Natural killer cell treated with Interleukin-12 subunit alpha and Interleukin-12 subunit beta and Interleukin-15 and Interleukin-18, amount 100 ng/mL, for 72 hours (primary cell): Measurements from ENCODE around the gene APBB1IP. TPM values are rescaled to one million over a fixed set of nuclear protein-coding genes. Genes with fewer than 3 reads are reported as not detected.

Experiments
- ATAC-seq, 2 donors: fragments of 150-1000 bp; cut with Tn5 transposase in 1 of 2; sonication (Bioruptor Pico), chemical (Tn5 transposase) in 1 of 2; 2 replicates each; pipeline ENCODE4 v1.10.0; 2021
- DNase-seq: peaks from one replicate; pipeline ENCODE4 v3.0.0; 2022; ENCODE audit warnings: low spot score
- H3K27ac Mint-ChIP-seq, 2 donors: 1 replicate in 1 of 2; 2 replicates in 1 of 2; pipeline ENCODE4 v1.8.0; 2022; ENCODE audit warnings: mixed read lengths in 2 of 2, mild to moderate bottlenecking in 1 of 2, moderate library complexity in 1 of 2
- H3K27me3 Mint-ChIP-seq, 2 donors: 1 replicate in 1 of 2; 2 replicates in 1 of 2; pipeline ENCODE4 v1.8.0; 2022; ENCODE audit warnings: mixed read lengths in 2 of 2
- H3K36me3 Mint-ChIP-seq: one replicate; pipeline ENCODE4 v1.8.0; 2022; ENCODE audit warnings: mixed read lengths
- H3K4me1 Mint-ChIP-seq, 2 donors: 1 replicate in 1 of 2; 2 replicates in 1 of 2; pipeline ENCODE4 v1.8.0; 2022; ENCODE audit warnings: low read depth in 2 of 2, mixed read lengths in 2 of 2, mild to moderate bottlenecking in 1 of 2
- H3K4me3 Mint-ChIP-seq: one replicate; pipeline ENCODE4 v1.8.0; 2022; ENCODE audit warnings: mixed read lengths
- H3K9me3 Mint-ChIP-seq: 2 replicates; pipeline ENCODE4 v1.8.0; 2022; ENCODE audit warnings: mixed read lengths
- total RNA-seq, 2 donors: library from RNA; stranded (reverse); gene quantifications; one replicate each; pipeline ENCODE4 v1.2.3, GENCODE V29; 2022

APBB1IP gene
- total RNA-seq, 2 donors from 2014 or later, result 42.2 to 58.0 TPM

DNA sequence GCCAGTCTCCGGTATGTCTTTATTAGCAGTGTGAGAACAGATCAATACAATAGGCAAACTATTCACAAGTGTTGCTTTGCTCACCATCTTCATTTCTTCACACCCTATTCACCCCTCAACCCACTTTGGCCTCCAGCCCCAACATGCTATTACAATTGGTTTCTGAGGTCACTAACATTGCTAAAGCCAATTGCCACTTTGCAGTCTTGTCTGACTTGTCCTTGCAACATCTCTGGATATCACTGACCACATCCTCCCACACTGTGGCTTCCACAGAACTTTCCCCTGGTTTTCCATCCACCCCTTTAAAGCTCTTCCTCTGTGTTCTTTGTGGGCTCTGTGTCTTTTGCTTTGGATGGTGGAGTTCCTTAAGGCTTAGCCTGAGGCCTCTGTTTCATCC is 5.2 kb upstream of the APBB1IP start:
- H3K27me3 Mint-ChIP-seq, result no peaks in the 10 kb centered on the region
- peaks cover 34 to 42% of the 10 kb centered on the region in 2 donors for H3K4me1 Mint-ChIP-seq
- H3K9me3 Mint-ChIP-seq, result no peaks in the 10 kb centered on the region
- no peaks in the 10 kb centered on the region for H3K36me3 Mint-ChIP-seq
- no peak overlapping the region for H3K27ac Mint-ChIP-seq
- ATAC-seq (peak; percentile 77 to 86), DNase-seq (peak; percentile 89)
- H3K4me3 Mint-ChIP-seq, result no peak overlapping the region

DNA sequence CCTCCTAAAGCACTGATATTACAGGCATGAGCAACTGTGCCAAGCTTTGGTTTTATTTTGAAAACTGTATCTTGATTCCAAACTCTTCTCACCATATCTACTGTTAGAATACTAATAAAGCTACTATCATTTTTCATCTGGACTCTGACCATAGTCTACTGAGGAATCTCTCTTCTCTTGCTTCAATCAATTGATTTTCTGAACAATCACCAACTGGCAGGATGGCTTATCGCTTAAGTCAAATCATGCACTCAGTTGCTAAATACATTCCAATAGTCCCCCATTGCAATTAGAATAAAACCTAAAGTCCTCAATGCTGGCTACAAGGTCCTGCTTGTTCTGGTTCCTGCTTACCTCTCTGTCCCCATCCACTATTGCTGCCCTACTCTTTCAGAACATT is 2.3 kb upstream of the APBB1IP start:
- no peaks in the 10 kb centered on the region for H3K27me3 Mint-ChIP-seq
- H3K9me3 Mint-ChIP-seq, result no peaks in the 10 kb centered on the region
- ATAC-seq, result no peak
- peak overlapping the region; percentile 6 to 19 for H3K27ac Mint-ChIP-seq
- peaks cover 29 to 33% of the 10 kb centered on the region in 2 donors for H3K4me1 Mint-ChIP-seq
- no peaks in the 10 kb centered on the region for H3K36me3 Mint-ChIP-seq
- no peak overlapping the region for H3K4me3 Mint-ChIP-seq
- DNase-seq, result no peak

DNA sequence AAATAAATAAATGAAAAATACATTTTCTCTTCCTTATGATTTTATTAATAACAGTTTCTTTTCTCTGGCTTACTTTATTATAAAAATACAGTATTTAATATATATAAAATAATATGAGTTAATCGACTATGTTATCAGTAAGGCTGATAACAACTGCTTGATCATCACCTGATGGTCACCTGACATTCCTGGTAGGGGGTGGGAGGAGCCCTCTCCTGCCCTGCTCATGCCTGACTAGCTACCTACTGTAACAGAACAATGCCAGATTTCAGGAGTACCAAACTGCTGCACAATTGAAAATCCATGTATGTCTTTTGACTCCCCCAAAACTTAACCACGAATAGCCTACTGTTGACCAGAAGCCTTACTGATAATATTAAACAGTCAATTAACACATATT is 1.3 kb upstream of the APBB1IP start:
- Mint-ChIP-seq H3K4me1 (peaks cover 35 to 42% of the 10 kb centered on the region in 2 donors), H3K9me3 (no peaks in the 10 kb centered on the region), H3K36me3 (peaks cover 3% of the 10 kb centered on the region), H3K4me3 (no peak overlapping the region), H3K27ac (peak overlapping the region in 1 of 2 donors; percentile 95), H3K27me3 (no peaks in the 10 kb centered on the region)
- ATAC-seq (no peak), DNase-seq (no peak)

DNA sequence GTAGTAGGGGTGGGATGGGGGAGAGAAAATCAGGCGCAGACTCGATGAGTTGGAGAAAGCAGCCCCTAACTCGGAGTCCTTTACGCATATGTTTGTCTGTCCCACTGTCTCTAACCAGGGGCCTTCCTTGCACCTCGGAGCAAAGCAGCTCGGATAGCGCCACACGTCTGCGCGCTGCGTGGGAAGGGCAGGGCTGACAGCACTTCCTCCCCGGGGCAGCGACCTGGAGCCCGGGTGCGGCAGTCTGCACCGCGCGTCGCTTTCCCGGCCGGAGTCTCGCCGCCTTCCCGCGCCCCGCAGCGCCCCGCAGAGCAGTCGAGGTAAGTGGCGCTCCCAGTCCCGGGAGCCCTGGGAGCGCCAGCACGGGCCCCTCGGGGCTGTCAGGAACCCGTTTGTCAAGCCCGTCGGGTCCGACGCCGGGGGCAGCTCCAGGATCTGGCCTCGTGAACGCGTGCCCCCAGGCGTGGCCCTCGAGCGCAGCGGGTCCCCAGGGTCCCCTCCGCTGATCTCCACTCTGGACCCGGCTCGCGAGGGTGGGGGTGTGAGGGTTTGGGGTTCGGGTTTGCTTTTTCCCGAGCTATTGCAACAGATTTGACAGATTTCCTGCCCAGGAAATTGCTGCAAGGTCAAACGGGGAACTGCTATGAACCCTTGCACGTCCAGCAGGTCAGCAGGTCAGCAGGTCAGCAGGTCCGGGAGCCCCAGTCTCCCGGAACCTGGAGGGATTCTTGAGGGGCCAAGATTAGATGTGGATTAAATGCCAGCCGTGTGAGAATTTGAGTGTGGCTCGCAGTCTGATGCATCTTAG is 597 bp downstream of the APBB1IP start:
- Mint-ChIP-seq H3K27me3 (no peaks in the 10 kb centered on the region), H3K4me3 (peak overlapping the region; percentile 96), H3K9me3 (no peaks in the 10 kb centered on the region), H3K4me1 (peaks cover 40 to 50% of the 10 kb centered on the region in 2 donors), H3K27ac (peak overlapping the region; percentile 95), H3K36me3 (peaks cover 7% of the 10 kb centered on the region)
- ATAC-seq (peak; percentile 85 to 90), DNase-seq (peak; percentile 81)

DNA sequence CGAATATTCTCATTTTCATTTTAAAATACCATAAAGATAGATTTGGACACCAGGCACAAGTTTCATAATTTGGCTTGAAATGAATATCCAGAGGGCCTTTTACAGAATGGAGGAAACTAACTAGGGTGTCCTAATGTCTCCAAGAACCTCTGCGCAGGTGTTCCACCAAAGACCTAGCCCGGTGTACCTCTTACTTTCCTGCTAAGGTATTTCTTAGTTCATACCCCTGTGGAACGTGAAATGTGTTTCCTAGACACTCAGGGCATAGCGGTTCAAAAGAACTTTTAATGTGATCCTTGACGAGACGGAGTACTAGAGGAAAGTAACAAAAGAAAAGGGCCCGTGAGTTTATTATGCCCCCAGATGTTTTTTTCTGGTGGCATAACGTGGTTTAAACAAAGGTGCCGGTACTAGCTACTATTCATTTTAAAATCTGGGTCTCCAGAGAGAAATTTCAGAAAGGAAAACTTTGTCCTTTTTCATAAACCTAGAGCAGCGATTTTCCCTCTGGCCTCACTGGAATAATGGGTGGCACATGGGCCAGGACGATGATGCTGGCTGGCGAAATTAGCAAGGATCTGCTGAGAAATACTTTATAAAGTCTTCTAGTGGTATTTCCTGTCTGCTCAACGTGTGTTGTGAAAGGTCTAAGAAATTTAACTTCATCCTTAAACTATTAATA is 1.4 kb downstream of the APBB1IP start:
- peak overlapping the region; percentile 96 for H3K4me3 Mint-ChIP-seq
- peak overlapping the region; percentile 95 for H3K27ac Mint-ChIP-seq
- H3K27me3 Mint-ChIP-seq, result no peaks in the 10 kb centered on the region
- peaks cover 4% of the 10 kb centered on the region for H3K9me3 Mint-ChIP-seq
- H3K36me3 Mint-ChIP-seq, result peaks cover 15% of the 10 kb centered on the region
- DNase-seq (no peak), ATAC-seq (no peak)
- H3K4me1 Mint-ChIP-seq, result peaks cover 48 to 58% of the 10 kb centered on the region in 2 donors

DNA sequence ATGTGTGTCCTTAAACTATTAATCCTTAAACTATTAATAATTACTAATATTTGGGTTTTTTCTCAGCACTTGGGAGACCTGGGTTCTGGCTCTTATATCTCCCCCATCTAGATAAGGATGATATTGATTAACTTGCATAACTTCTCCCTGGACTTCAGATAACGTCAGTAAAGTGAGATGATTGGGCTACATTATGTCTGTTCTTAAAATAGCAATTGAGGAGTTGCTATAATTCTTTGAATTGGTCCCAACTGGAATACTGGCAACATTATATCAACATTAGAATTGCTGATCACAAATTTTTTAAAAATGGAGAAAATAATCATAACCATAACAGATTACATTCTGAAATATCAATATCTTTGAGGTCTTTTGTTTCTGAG is 1.9 kb downstream of the APBB1IP start:
- Mint-ChIP-seq H3K9me3 (peaks cover 4% of the 10 kb centered on the region), H3K27me3 (no peaks in the 10 kb centered on the region), H3K4me1 (peaks cover 52 to 63% of the 10 kb centered on the region in 2 donors), H3K27ac (peak overlapping the region; percentile 95), H3K36me3 (peaks cover 16% of the 10 kb centered on the region), H3K4me3 (peak overlapping the region; percentile 96)
- DNase-seq (no peak), ATAC-seq (no peak)

DNA sequence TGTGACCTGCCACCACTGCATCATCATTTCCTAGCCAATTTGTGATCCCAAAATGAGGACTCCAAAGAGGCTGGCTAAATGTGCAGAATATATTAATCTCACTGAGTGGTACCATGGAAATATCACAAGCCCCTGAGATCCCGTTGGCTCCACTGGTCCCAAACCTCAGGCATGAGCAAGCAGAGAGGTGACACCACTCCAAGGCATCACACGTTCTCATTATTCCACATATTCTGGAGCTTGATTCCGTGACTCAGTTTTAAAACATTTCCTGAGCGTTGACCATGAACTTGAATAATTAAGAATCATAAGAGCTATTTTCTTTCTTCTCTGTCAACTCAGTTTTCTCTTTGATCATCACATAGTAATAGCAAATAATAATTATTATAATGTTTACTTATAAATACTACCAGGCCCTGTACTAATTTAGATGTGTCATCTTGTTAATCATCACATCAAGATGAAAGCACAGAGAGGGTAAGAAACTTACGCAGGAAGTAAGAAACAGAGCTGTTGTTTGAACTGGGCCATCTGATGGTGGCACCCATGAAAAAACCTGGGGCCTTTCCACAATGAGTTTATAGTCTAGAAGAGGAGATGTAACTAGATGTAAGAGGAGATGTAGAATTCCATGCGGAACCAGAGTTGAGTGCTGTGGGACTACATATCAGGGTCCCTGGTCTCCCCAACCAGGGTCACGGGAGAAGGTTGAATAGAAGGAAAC is 3.5 kb downstream of the APBB1IP start:
- H3K9me3 Mint-ChIP-seq, result peaks cover 8% of the 10 kb centered on the region
- peak overlapping the region; percentile 92 to 98 for H3K27ac Mint-ChIP-seq
- peaks cover 52 to 64% of the 10 kb centered on the region in 2 donors for H3K4me1 Mint-ChIP-seq
- H3K36me3 Mint-ChIP-seq, result peaks cover 20% of the 10 kb centered on the region
- DNase-seq (no peak), ATAC-seq (no peak)
- H3K27me3 Mint-ChIP-seq, result no peaks in the 10 kb centered on the region
- peak overlapping the region; percentile 90 for H3K4me3 Mint-ChIP-seq

DNA sequence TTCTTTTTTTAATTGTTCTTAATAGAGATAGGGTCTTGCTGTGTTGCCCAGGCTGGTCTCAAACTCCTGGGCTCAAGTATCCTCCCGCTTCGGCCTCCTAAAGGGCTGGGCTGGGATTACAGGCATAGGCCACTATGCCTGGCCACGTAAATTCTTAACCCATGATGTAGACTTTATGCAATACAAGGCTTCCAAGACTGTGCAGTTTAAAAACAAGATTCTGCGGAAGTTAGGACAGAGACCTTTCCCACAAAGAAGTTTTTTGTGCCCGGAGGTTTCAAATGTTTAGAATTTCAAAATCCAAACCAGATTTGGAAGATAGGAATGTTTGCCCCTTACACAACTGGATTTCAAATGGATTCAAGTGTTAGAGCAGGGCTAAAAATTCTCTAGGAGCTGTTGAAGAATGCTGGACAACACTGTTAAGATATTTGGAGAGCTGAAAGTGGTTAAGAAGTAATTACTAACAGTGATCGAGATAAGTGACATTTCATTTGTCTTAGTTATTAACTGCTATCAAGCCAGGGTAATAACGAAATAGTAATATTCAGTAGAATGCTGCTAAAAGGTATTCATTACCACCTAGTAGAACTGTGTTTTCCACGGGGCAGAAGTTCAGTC is 7.4 kb downstream of the APBB1IP start:
- H3K4me1 Mint-ChIP-seq, result peaks cover 63 to 79% of the 10 kb centered on the region in 2 donors
- H3K4me3 Mint-ChIP-seq, result peak overlapping the region; percentile 96
- H3K27ac Mint-ChIP-seq, result peak overlapping the region; percentile 98 to 99
- H3K27me3 Mint-ChIP-seq, result no peaks in the 10 kb centered on the region
- DNase-seq, result no peak
- peaks cover 10% of the 10 kb centered on the region for H3K9me3 Mint-ChIP-seq
- ATAC-seq, result no peak
- peaks cover 22% of the 10 kb centered on the region for H3K36me3 Mint-ChIP-seq

DNA sequence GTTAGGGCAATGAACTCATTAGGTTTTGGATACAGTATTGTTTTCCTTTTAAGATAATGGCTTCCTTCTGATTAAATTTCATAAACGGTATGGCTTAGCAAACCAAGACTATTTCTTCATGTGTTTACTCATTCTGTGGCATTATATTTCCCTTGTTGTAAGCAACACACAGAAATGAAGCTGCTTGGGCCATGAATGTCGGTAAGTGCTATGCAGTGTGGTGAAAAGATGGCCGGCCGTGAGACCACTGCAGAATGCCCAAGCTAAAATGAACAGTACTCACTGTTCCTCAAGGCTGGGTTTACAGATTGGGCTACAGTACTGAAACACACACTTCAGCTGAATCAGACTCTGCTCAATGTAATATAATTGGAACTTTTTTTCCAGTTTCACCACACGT is 8.1 kb downstream of the APBB1IP start:
- Mint-ChIP-seq H3K9me3 (peaks cover 10% of the 10 kb centered on the region), H3K4me1 (peaks cover 66 to 79% of the 10 kb centered on the region in 2 donors), H3K36me3 (peaks cover 22% of the 10 kb centered on the region), H3K4me3 (peak overlapping the region; percentile 96), H3K27ac (peak overlapping the region; percentile 98 to 99), H3K27me3 (no peaks in the 10 kb centered on the region)
- ATAC-seq (peak; percentile 76 to 78), DNase-seq (no peak)

DNA sequence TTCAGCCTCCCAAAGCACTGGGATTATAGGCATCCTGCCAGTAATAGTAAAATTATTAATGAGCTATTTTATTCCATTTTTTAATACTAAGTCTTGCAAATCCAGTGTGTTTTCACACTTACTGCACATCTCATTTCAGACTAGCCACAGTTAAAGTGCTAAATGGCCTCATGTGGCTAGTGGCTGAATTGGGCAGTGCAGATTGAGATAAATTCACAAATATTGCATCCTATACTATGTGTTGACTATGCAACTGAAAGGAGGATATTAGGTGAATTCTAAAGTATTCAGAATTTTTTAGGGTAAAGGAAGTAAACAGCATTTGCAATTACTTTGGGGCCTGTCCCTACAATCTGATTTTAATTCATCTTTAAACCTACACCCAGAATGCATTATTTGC is 10.2 kb downstream of the APBB1IP start:
- Mint-ChIP-seq H3K36me3 (peaks cover 18% of the 10 kb centered on the region), H3K9me3 (peaks cover 10% of the 10 kb centered on the region), H3K4me1 (peaks cover 69 to 83% of the 10 kb centered on the region in 2 donors), H3K27me3 (no peaks in the 10 kb centered on the region), H3K27ac (peak overlapping the region; percentile 89 to 92), H3K4me3 (peak overlapping the region; percentile 81)
- ATAC-seq (peak in 1 of 2 donors; percentile 42), DNase-seq (no peak)

DNA sequence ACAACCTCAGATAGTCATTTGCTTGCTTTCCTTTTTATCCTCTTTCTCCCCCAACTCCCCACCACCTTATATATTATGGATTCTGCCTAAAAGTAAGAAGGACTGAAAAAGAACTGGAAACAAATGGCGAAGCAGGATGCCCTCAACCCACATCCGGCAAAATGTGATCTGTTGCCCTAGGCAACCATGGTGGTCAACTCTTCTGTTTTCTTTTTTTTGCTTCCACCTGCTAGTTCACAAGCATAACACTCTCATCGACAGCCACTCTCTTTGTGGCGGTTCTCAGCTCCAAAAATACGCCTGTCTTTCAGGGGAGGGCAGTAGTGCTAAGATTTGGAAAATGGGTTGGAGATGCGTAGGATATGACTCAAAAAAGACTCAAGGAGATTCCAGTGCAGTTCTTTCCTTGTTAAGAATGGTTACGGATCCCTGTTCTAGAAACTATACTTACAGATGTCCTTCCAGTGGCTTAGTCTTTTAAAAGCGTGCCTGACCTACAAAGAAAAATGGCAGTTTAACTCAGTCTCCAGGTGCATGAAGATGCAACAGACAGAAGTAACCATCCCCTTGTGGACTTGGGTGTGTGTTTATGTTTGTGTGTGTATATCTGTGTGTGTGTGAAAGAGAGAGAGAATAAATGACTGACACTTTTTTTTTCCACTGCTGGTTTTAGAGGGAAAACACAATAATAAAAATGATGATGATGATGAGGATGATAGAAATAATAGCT is 10.7 kb downstream of the APBB1IP start:
- peak; percentile 78 for DNase-seq
- Mint-ChIP-seq H3K4me3 (peak overlapping the region; percentile 81), H3K9me3 (peaks cover 10% of the 10 kb centered on the region), H3K4me1 (peaks cover 72 to 86% of the 10 kb centered on the region in 2 donors), H3K27ac (peak overlapping the region; percentile 89 to 92), H3K36me3 (peaks cover 22% of the 10 kb centered on the region), H3K27me3 (no peaks in the 10 kb centered on the region)
- peak; percentile 60 to 70 for ATAC-seq

DNA sequence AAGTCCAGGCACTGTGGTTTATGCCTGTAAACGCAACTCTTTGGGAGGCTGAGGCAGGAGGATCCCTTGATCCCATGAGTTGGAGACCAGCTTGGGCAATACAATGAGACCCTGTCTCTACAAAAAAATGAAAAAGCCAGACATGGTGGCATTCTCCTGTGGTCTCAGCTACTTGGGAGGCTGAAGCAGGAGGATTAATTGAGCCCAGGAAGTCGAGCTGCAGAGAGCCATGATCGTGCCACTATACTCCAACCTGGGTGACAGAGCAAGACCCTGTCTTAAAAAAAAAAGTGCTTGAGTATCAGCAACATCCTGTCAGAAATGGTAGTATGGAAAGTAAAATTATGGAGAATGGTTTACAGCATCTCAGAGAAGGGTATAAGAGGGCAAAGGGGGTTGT is 11.6 kb downstream of the APBB1IP start:
- peaks cover 15% of the 10 kb centered on the region for H3K36me3 Mint-ChIP-seq
- DNase-seq (no peak), ATAC-seq (no peak)
- peak overlapping the region; percentile 89 to 92 for H3K27ac Mint-ChIP-seq
- H3K4me3 Mint-ChIP-seq, result peak overlapping the region; percentile 81
- peaks cover 68 to 82% of the 10 kb centered on the region in 2 donors for H3K4me1 Mint-ChIP-seq
- no peaks in the 10 kb centered on the region for H3K27me3 Mint-ChIP-seq
- peaks cover 6% of the 10 kb centered on the region for H3K9me3 Mint-ChIP-seq

DNA sequence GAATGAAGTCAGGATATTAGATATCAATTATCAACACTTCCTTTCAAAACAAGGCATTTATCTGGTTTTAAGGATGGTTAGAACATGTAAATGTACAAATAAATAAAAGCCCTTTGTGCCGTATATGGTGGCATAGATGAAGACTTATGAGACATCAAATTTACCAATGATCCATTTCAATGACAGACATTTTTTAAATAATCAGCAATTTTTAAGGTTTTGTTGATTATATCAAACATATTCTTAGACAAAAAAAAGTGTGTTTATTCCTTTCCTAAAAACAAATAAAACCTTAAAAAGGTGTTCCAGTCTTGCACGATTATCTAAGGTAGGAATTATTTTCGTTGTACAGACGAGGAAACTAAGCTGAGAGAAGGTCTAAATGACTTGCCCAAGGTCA is 13.8 kb downstream of the APBB1IP start:
- Mint-ChIP-seq H3K4me1 (peaks cover 71 to 84% of the 10 kb centered on the region in 2 donors), H3K27ac (peak overlapping the region; percentile 89 to 92), H3K36me3 (peaks cover 9% of the 10 kb centered on the region), H3K27me3 (no peaks in the 10 kb centered on the region), H3K4me3 (no peak overlapping the region), H3K9me3 (no peaks in the 10 kb centered on the region)
- no peak for DNase-seq
- no peak for ATAC-seq
